CD4-positive, alpha-beta T cell (primary cell): ENCODE measurements around the gene ABCB9. TPM values are rescaled to one million over a fixed set of nuclear protein-coding genes. Genes with fewer than 3 reads are reported as not detected.

ENCODE experiments used
- ATAC-seq: fragments of 200-7000 bp; cut with Tn5 transposase; one replicate; pipeline ENCODE4 v1.10.0; 2022; ENCODE audit warnings: mild to moderate bottlenecking; ENCODE audit not compliant: poor library complexity
- CTCF ChIA-PET: fragments of 350-600 bp; sonication (Branson Sonifier 250); formaldehyde crosslinking; loops from one replicate; lab custom pipeline; 2021; ENCODE audit warnings: antibody characterized with exemption, inconsistent platforms; lab: Charles Lee
- POLR2A ChIA-PET: fragments of 350-600 bp; sonication (Branson Sonifier 250); formaldehyde crosslinking; loops from one replicate; lab custom pipeline; 2021; ENCODE audit warnings: antibody characterized with exemption, inconsistent platforms; lab: Charles Lee
- DNase-seq, 14 experiments: peaks; one replicate each; pipeline ENCODE4 v3.0.0-alpha.2; 2013 to 2020; ENCODE audit warnings: mixed read lengths in 2 of 14
- H3K27ac ChIP-seq, 2 donors: one replicate each; pipeline versions ENCODE4 v1.5.1 to v1.7.0; 2013; ENCODE audit warnings: low read length in 2 of 2, low read depth in 1 of 2, mild to moderate bottlenecking in 1 of 2
- H3K27me3 ChIP-seq, 2 experiments: 1 replicate in 1 of 2; 2 replicates in 1 of 2; pipeline versions ENCODE4 v1.6.1 to v1.7.0; 2013; ENCODE audit warnings: low read length in 2 of 2, control low read depth in 1 of 2, mild to moderate bottlenecking in 1 of 2, moderate library complexity in 1 of 2; ENCODE audit not compliant: insufficient read depth in 2 of 2, control insufficient read depth in 1 of 2
- H3K36me3 ChIP-seq: one replicate; pipeline ENCODE4 v1.6.1; 2013; ENCODE audit warnings: low read length, control low read depth; ENCODE audit not compliant: insufficient read depth
- H3K4me1 ChIP-seq: one replicate; pipeline ENCODE4 v1.6.1; 2013; ENCODE audit warnings: low read length, control low read depth; ENCODE audit not compliant: insufficient read depth
- H3K4me3 ChIP-seq: one replicate; pipeline ENCODE4 v1.5.1; 2013; ENCODE audit warnings: mild to moderate bottlenecking, low read length, moderate library complexity
- H3K9me3 ChIP-seq, 2 experiments: 1 replicate in 1 of 2; 2 replicates in 1 of 2; pipeline versions ENCODE4 v1.6.1 to v1.7.0; 2013; ENCODE audit warnings: low read length in 2 of 2, mild to moderate bottlenecking in 2 of 2, control low read depth in 1 of 2, moderate library complexity in 1 of 2; ENCODE audit not compliant: control insufficient read depth in 1 of 2, insufficient read depth in 1 of 2
- H3K27ac Mint-ChIP-seq: one replicate; pipeline ENCODE4 v1.8.0; 2020; ENCODE audit warnings: mixed read lengths
- H3K27me3 Mint-ChIP-seq: one replicate; pipeline ENCODE4 v1.8.0; 2021; ENCODE audit warnings: mixed read lengths
- H3K36me3 Mint-ChIP-seq: one replicate; pipeline ENCODE4 v1.8.0; 2021; ENCODE audit warnings: low read depth, mixed read lengths
- H3K4me1 Mint-ChIP-seq: one replicate; pipeline ENCODE4 v1.8.0; 2021; ENCODE audit warnings: low read depth, mixed read lengths
- H3K4me3 Mint-ChIP-seq: one replicate; pipeline ENCODE4 v1.8.0; 2020; ENCODE audit warnings: mild to moderate bottlenecking, mixed read lengths
- H3K9me3 Mint-ChIP-seq: one replicate; pipeline ENCODE4 v1.8.0; 2020; ENCODE audit warnings: mixed read lengths
- CTCF ChIP-seq: fragments of 200-600 bp; IDR thresholded peaks from one replicate; pipeline ENCODE4 v1.8.0; 2022; ENCODE audit warnings: antibody characterized with exemption, mild to moderate bottlenecking
- intact Hi-C, 2 experiments: fragments of 100-400 bp; cut with DNase I in 1 of 2; cut with micrococcal nuclease in 1 of 2; formaldehyde crosslinking; loops; one replicate each; pipeline versions ENCODE4 v1.15.1 to v1.9.0; 2023 to 2025; cut with DNase I, micrococcal nuclease
- total RNA-seq, 174 experiments: library from RNA in 2 of 174; stranded (reverse) in 2 of 174; gene quantifications; one replicate each; pipeline ENCODE4 v1.2.3 and lab custom pipeline; 2021 to 2026

Gene ABCB9
- total RNA-seq, 2 experiments from 2014 or later: 5.4 to 6.2 TPM

- peaks cover 20% of the 10 kb centered on the region for H3K36me3 Mint-ChIP-seq
- POLR2A ChIA-PET: interaction anchor here (0.8 to 3.1 kb wide), 15 partner anchors 8 to 482 kb away, joined by 3 to 58 read pairs (median 7); partner anchors contain the start of genes ABCB9, HIP1R, MPHOSPH9 and MTRFR
- ATAC-seq: no peak
- no peaks in the 10 kb centered on the region for H3K27me3 Mint-ChIP-seq
- H3K27me3 ChIP-seq: no peaks in the 10 kb centered on the region
- TF ChIP-seq CTCF: no peak
- intact Hi-C loops: loop anchor here (2.0 to 10.0 kb wide), 5 partner anchors 176 to 626 kb away; partner anchors contain the start of genes DDX55 (in 1 of the 2), KNTC1 (in 1 of the 2), PITPNM2 (in 1 of the 2) and RSRC2 (in 1 of the 2)
- peak overlapping the region; percentile 98 for H3K4me3 Mint-ChIP-seq
- H3K9me3 ChIP-seq: no peaks in the 10 kb centered on the region
- peaks cover 60% of the 10 kb centered on the region for H3K4me1 ChIP-seq
- peak overlapping the region; percentile 98 for H3K27ac Mint-ChIP-seq
- peaks cover 37% of the 10 kb centered on the region for H3K4me1 Mint-ChIP-seq
- peak overlapping the region; percentile 97 for H3K4me3 ChIP-seq
- H3K27ac ChIP-seq: peak overlapping the region; percentile 99 to 100
- CTCF ChIA-PET: interaction anchor here (0.6 to 1.2 kb wide), 2 partner anchors 9 to 46 kb away, joined by 3 read pairs; partner anchors contain the start of gene ABCB9
- H3K36me3 ChIP-seq: peaks cover 15% of the 10 kb centered on the region
- DNase-seq: peak in 1 of 14 experiments; percentile 27
- no peaks in the 10 kb centered on the region for H3K9me3 Mint-ChIP-seq
These were observed 9.8 kb upstream of the ABCB9 start for GRCh38 chr12:122975790-122976647.

- ATAC-seq (peak; percentile 79), DNase-seq (peak; percentile 87 to 96 (median 92))
- Histone ChIP-seq H3K36me3 (peaks cover 15% of the 10 kb centered on the region), H3K27me3 (no peaks in the 10 kb centered on the region), H3K4me3 (peak within 1 kb of the TSS; percentile 97), H3K27ac (peak within 1 kb of the TSS; percentile 99 to 100), H3K4me1 (peaks cover 56% of the 10 kb centered on the region), H3K9me3 (no peaks in the 10 kb centered on the region)
- H3K4me3 Mint-ChIP-seq: peak within 1 kb of the TSS; percentile 98
- ChIA-PET POLR2A (interaction anchor here (0.5 to 3.1 kb wide), 29 partner anchors 8 to 737 kb away, joined by 3 to 58 read pairs (median 4); partner anchors contain the start of genes ABCB9, ATP6V0A2, DDX55 and HIP1R), CTCF (interaction anchor here (1.2 kb wide), 1 partner anchor 8 kb away, joined by 3 read pairs; the partner anchor contains the start of gene ABCB9)
- peaks cover 37% of the 10 kb centered on the region for H3K4me1 Mint-ChIP-seq
- H3K27me3 Mint-ChIP-seq: no peaks in the 10 kb centered on the region
- H3K36me3 Mint-ChIP-seq: peaks cover 20% of the 10 kb centered on the region
- TF ChIP-seq CTCF: no peak
- H3K9me3 Mint-ChIP-seq: no peaks in the 10 kb centered on the region
- intact Hi-C loops: loop anchor here (1.0 to 10.0 kb wide), 9 partner anchors 9 to 1508 kb away; partner anchors contain the start of genes ABCB9 (in 1 of the 2), DDX55 (in 1 of the 2), DIABLO (in 1 of the 2) and KNTC1 (in 1 of the 2)
- H3K27ac Mint-ChIP-seq: peak within 1 kb of the TSS; percentile 98
These were observed 8.9 kb upstream of the ABCB9 start, which contains the start of gene OGFOD2 for GRCh38 chr12:122974892-122975789. Gene OGFOD2 (plus strand): TSS chr12:122975244. CDS start chr12:122975252, 8 bp downstream.
